IMR-90 (cell line): ENCODE results near the gene CYP2D6. TPM values are rescaled to one million over a fixed set of nuclear protein-coding genes. Genes with fewer than 3 reads are reported as not detected.

Source experiments
- ATAC-seq: fragments of 200-7000 bp; cut with Tn5 transposase; 2 replicates; pipeline ENCODE4 v1.9.1; 2020; ENCODE audit warnings: low read depth, mild to moderate bottlenecking, moderate library complexity
- BruUV-seq: library from RNA; stranded (reverse); fragments of 400-500 nt; replicated peaks from 2 replicates; lab custom pipeline; 2021; lab: Mats Ljungman, UMichigan
- CTCF ChIA-PET: fragments of 300-600 bp; formaldehyde crosslinking; extraction: SDS; loops from one replicate; lab custom pipeline; 2021; ENCODE audit warnings: antibody characterized with exemption; lab: Yijun Ruan, JAX
- POLR2A ChIA-PET: fragments of 300-600 bp; sonication (Branson Sonifier 250); formaldehyde crosslinking; loops from one replicate; lab custom pipeline; 2022; ENCODE audit warnings: antibody characterized with exemption; ENCODE audit not compliant: unreplicated experiment; lab: Charles Lee
- DNase-seq: peaks from one replicate; pipeline ENCODE4 v3.0.0; 2013
- H2AFZ ChIP-seq: replicated peaks from 2 replicates; pipeline ENCODE3; 2013; ENCODE audit warnings: low read length, mild to moderate bottlenecking; ENCODE audit not compliant: poor library complexity
- H2AK5ac ChIP-seq: 2 replicates; pipeline ENCODE4 v1.6.1; 2013; ENCODE audit warnings: low read depth, low read length, inconsistent platforms
- H2AK9ac ChIP-seq: replicated peaks from 2 replicates; pipeline ENCODE3; 2013; ENCODE audit warnings: mild to moderate bottlenecking, low read depth, low read length, moderate library complexity; ENCODE audit not compliant: poor library complexity
- H2BK120ac ChIP-seq: 2 replicates; pipeline ENCODE4 v1.6.1; 2013; ENCODE audit warnings: low read depth, low read length, inconsistent platforms
- H2BK15ac ChIP-seq: 3 replicates; pipeline ENCODE4 v1.6.1; 2013; ENCODE audit warnings: low read depth, low read length, inconsistent platforms
- H2BK20ac ChIP-seq: 2 replicates; pipeline ENCODE4 v1.6.1; 2013; ENCODE audit warnings: low read depth, mild to moderate bottlenecking, inconsistent platforms, low read length, moderate library complexity
- H2BK5ac ChIP-seq: 2 replicates; pipeline ENCODE4 v1.6.1; 2013; ENCODE audit warnings: mild to moderate bottlenecking, low read depth, low read length, inconsistent platforms; ENCODE audit not compliant: poor library complexity, severe bottlenecking
- H3K14ac ChIP-seq: replicated peaks from 2 replicates; pipeline ENCODE4 v1.6.1; 2013; ENCODE audit warnings: low read depth, low read length, inconsistent platforms
- H3K18ac ChIP-seq: 2 replicates; pipeline ENCODE4 v1.6.1; 2013; ENCODE audit warnings: low read depth, low read length, control low read depth
- H3K23ac ChIP-seq: 2 replicates; pipeline ENCODE4 v1.6.1; 2013; ENCODE audit warnings: low read depth, low read length, inconsistent platforms
- H3K27ac ChIP-seq: 2 replicates; pipeline ENCODE4 v1.5.1; 2013; ENCODE audit warnings: mild to moderate bottlenecking, control low read depth, low read length; ENCODE audit not compliant: insufficient read depth
- H3K27me3 ChIP-seq: 2 replicates; pipeline ENCODE4 v1.6.1; 2013; ENCODE audit warnings: low read length; ENCODE audit not compliant: control insufficient read depth, insufficient read depth
- H3K36me3 ChIP-seq: 2 replicates; pipeline ENCODE4 v1.6.1; 2013; ENCODE audit warnings: low read length, mixed read lengths; ENCODE audit not compliant: control insufficient read depth, insufficient read depth
- H3K4ac ChIP-seq: 2 replicates; pipeline ENCODE4 v1.6.1; 2013; ENCODE audit warnings: low read depth, low read length, inconsistent platforms
- H3K4me1 ChIP-seq: 2 replicates; pipeline ENCODE4 v1.6.1; 2013; ENCODE audit warnings: low read length, mixed read lengths; ENCODE audit not compliant: control insufficient read depth, insufficient read depth
- H3K4me2 ChIP-seq: 2 replicates; pipeline ENCODE4 v1.6.1; 2013; ENCODE audit warnings: low read depth, mild to moderate bottlenecking, control low read depth, low read length, moderate library complexity
- H3K4me3 ChIP-seq: 2 replicates; pipeline ENCODE4 v1.5.1; 2013; ENCODE audit warnings: low read depth, mild to moderate bottlenecking, control low read depth, low read length, moderate library complexity; ENCODE audit not compliant: insufficient read depth
- H3K56ac ChIP-seq: 2 replicates; pipeline ENCODE4 v1.6.1; 2013; ENCODE audit warnings: low read length, inconsistent platforms; ENCODE audit not compliant: insufficient read depth; ENCODE audit errors: extremely low read depth
- H3K79me1 ChIP-seq, 2 experiments: 2 replicates each; pipeline ENCODE4 v1.6.1; 2013; ENCODE audit warnings: low read length in 2 of 2, inconsistent platforms in 1 of 2, low read depth in 1 of 2
- H3K9ac ChIP-seq: 2 replicates; pipeline ENCODE4 v1.6.1; 2013; ENCODE audit warnings: low read depth, low read length, control low read depth
- H3K9me1 ChIP-seq: 2 replicates; pipeline ENCODE4 v1.6.1; 2013; ENCODE audit warnings: low read length, inconsistent platforms; ENCODE audit not compliant: insufficient read depth
- H3K9me3 ChIP-seq: 2 replicates; pipeline ENCODE4 v1.6.1; 2013; ENCODE audit warnings: low read length; ENCODE audit not compliant: control insufficient read depth, insufficient read depth
- H4K20me1 ChIP-seq: 2 replicates; pipeline ENCODE4 v1.6.1; 2013; ENCODE audit warnings: low read length, inconsistent platforms; ENCODE audit not compliant: insufficient read depth
- H4K5ac ChIP-seq: 2 replicates; pipeline ENCODE4 v1.6.1; 2013; ENCODE audit warnings: mild to moderate bottlenecking, low read depth, low read length, control low read depth
- H4K8ac ChIP-seq, 2 experiments: 2 replicates each; pipeline ENCODE4 v1.6.1; 2013; ENCODE audit warnings: low read depth in 2 of 2, low read length in 2 of 2, control low read depth in 1 of 2, inconsistent platforms in 1 of 2
- H4K91ac ChIP-seq: 2 replicates; pipeline ENCODE4 v1.6.1; 2013; ENCODE audit warnings: low read depth, low read length, inconsistent platforms; ENCODE audit not compliant: insufficient read depth
- BHLHE40 ChIP-seq: fragments of 150-350 bp; IDR thresholded peaks from 2 replicates; pipeline ENCODE4 v1.6.1; 2016; ENCODE audit warnings: mild to moderate bottlenecking, low read depth, low read length
- CEBPB ChIP-seq: IDR thresholded peaks from 2 replicates; pipeline ENCODE4 v1.6.1; 2012; ENCODE audit warnings: low read depth, low read length, improper control_type of control experiment
- CTCF ChIP-seq: conservative IDR thresholded peaks from 2 replicates; pipeline ENCODE4 v1.5.1; 2012; ENCODE audit warnings: mild to moderate bottlenecking, low read depth, low read length, improper control_type of control experiment
- ELK1 ChIP-seq: fragments of 150-350 bp; IDR thresholded peaks from 2 replicates; pipeline ENCODE4 v1.6.1; 2016; ENCODE audit warnings: low read depth, mild to moderate bottlenecking, low read length, moderate library complexity, borderline replicate concordance
- FOS ChIP-seq: fragments of 150-350 bp; IDR thresholded peaks from 2 replicates; pipeline ENCODE4 v1.6.1; 2016; ENCODE audit warnings: low read depth, low read length
- MAFK ChIP-seq: IDR thresholded peaks from 2 replicates; pipeline ENCODE4 v1.6.1; 2012; ENCODE audit warnings: low read depth, low read length, improper control_type of control experiment
- MAZ ChIP-seq: IDR thresholded peaks from 2 replicates; pipeline ENCODE4 v1.6.1; 2012; ENCODE audit warnings: low read depth, mild to moderate bottlenecking, low read length, improper control_type of control experiment, moderate library complexity, borderline replicate concordance
- NFE2L2 ChIP-seq: fragments of 150-350 bp; IDR thresholded peaks from 2 replicates; pipeline ENCODE4 v1.6.1; 2016; ENCODE audit warnings: low read depth, mild to moderate bottlenecking, low read length
- RCOR1 ChIP-seq: IDR thresholded peaks from 2 replicates; pipeline ENCODE4 v1.6.1; 2012; ENCODE audit warnings: mild to moderate bottlenecking, low read length, improper control_type of control experiment; ENCODE audit not compliant: insufficient replicate concordance
- RFX5 ChIP-seq: IDR thresholded peaks from 2 replicates; pipeline ENCODE4 v1.8.0; 2012; ENCODE audit warnings: low read depth, mild to moderate bottlenecking, low read length, moderate library complexity
- SMC3 ChIP-seq: fragments of 150-350 bp; IDR thresholded peaks from 2 replicates; pipeline ENCODE4 v1.6.1; 2016; ENCODE audit warnings: low read depth, mild to moderate bottlenecking, antibody characterized with exemption, low read length, moderate library complexity
- WGBS, 2 experiments: methylation state at CpG; one replicate each; pipeline versions ENCODE4 v1.1.5 to v1.1.7; 2013; ENCODE audit warnings: missing lambda C conversion rate in 2 of 2; ENCODE audit not compliant: insufficient read length in 1 of 2; ENCODE audit errors: extremely low coverage in 2 of 2; 5-methylcytosine and 5-hydroxymethylcytosine counted together
- dilution Hi-C: fragments of 300-500 bp; cut with HindIII; formaldehyde crosslinking; loops from one replicate; pipeline ENCODE4 v1.14.3; 2018; ENCODE audit warnings: low sequenced_read_pairs; ENCODE audit not compliant: unreplicated experiment
- in situ Hi-C: fragments of 300-500 bp; cut with MboI; formaldehyde crosslinking; loops from 3 replicates; pipeline ENCODE4 v1.14.3; 2019; ENCODE audit warnings: low sequenced_read_pairs, inconsistent platforms, mixed read lengths
- intact Hi-C: fragments of 100-400 bp; cut with micrococcal nuclease; formaldehyde crosslinking; loops from 2 replicates; pipeline ENCODE4 v1.10.0; 2022
- polyA plus RNA-seq, 3 experiments: library from polyadenylated mRNA; depleted of rRNA; stranded (reverse); fragments of >200 nt; gene quantifications; 2 replicates each; pipeline ENCODE4 v1.2.3, GENCODE V29; 2012; ENCODE audit warnings: low replicate concordance in 1 of 3
- total RNA-seq: library from RNA; depleted of rRNA; stranded (reverse); fragments of >200 nt; gene quantifications from 2 replicates; pipeline ENCODE4 v1.2.3, GENCODE V29; 2012
- TF ChIP-seq, protein P1 (sequence below): fragments of 150-350 bp; IDR thresholded peaks from 2 replicates; pipeline ENCODE4 v1.6.1; 2017; ENCODE audit warnings: mild to moderate bottlenecking, antibody characterized with exemption, low read length, low read depth

Gene CYP2D6
- total and polyA plus RNA-seq, 2 of the 4 experiments (the other 2 are of a cell fraction): under 0.01 to 0.24 TPM

- Histone ChIP-seq H3K9me3 (no peaks in the 10 kb centered on the region), H3K56ac (peak overlapping the region; percentile 86), H4K91ac (peak overlapping the region; percentile 85), H3K36me3 (peaks cover 11% of the 10 kb centered on the region), H2BK5ac (peak overlapping the region; percentile 47), H3K9ac (peak overlapping the region; percentile 72), H3K4me2 (peak overlapping the region; percentile 63), H2BK15ac (peak overlapping the region; percentile 9; the same call in 1 of the 3 replicates), H4K8ac (peak overlapping the region; percentile 97 to 99), H2AK5ac (peak overlapping the region; percentile 92), H2AFZ (peak overlapping the region; percentile 98), H3K4me1 (peaks cover 13% of the 10 kb centered on the region), H4K20me1 (no peaks in the 10 kb centered on the region), H3K14ac (peak overlapping the region; percentile 92), H3K27ac (peak overlapping the region; percentile 74), H4K5ac (peak overlapping the region; percentile 77), H2BK120ac (peak overlapping the region; percentile 47), H3K9me1 (peaks cover 19% of the 10 kb centered on the region; the same call in 1 of the 2 replicates), H3K27me3 (no peaks in the 10 kb centered on the region), H3K23ac (peak overlapping the region; percentile 81), H3K4ac (peak overlapping the region; percentile 86), H3K79me1 (peaks cover 27 to 58% of the 10 kb centered on the region in 2 experiments), H3K18ac (peak overlapping the region; percentile 26; the same call in 1 of the 2 replicates), H3K4me3 (peak overlapping the region; percentile 59), H2BK20ac (no peak overlapping the region), H2AK9ac (peak overlapping the region; percentile 98)
- peak; percentile 1 for ATAC-seq
- ChIA-PET POLR2A (interaction anchor here (0.6 kb wide), 1 partner anchor 481 kb away, joined by 3 read pairs; no protein-coding TSS in a partner anchor), CTCF (no interaction called here)
- dilution Hi-C loops: no loop called here
- DNase-seq: no peak
- intact Hi-C loops: loop anchor here (2.0 kb wide), 1 partner anchor 112 kb away; no protein-coding TSS in a partner anchor
- WGBS, 2 experiments: 58% methylated on average over 9 of the region's 24 CpGs; no CpG with 5 or more reads in 1 of the 2 experiments
- TF ChIP-seq NFE2L2: no peak
- no peak for TF ChIP-seq MAFK
- no peak for TF ChIP-seq CTCF
- no peak for TF ChIP-seq MAZ
- TF ChIP-seq FOS: no peak
- no peak for TF ChIP-seq SMC3
- no peak for TF ChIP-seq RCOR1
- no peak for TF ChIP-seq CEBPB
- no peak for TF ChIP-seq RFX5
- TF ChIP-seq ELK1: no peak
- TF ChIP-seq, protein P1, sequence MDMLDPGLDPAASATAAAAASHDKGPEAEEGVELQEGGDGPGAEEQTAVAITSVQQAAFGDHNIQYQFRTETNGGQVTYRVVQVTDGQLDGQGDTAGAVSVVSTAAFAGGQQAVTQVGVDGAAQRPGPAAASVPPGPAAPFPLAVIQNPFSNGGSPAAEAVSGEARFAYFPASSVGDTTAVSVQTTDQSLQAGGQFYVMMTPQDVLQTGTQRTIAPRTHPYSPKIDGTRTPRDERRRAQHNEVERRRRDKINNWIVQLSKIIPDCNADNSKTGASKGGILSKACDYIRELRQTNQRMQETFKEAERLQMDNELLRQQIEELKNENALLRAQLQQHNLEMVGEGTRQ: no peak
- no peak for TF ChIP-seq BHLHE40
- in situ Hi-C loops: no loop called here
- BruUV-seq: no TSS peak
These were observed 51.9 kb downstream of the CYP2D6 start for GRCh38 chr22:42078469-42079318.
